Transverse colon (tissue), 3 donors: ENCODE data around the gene LCE3E.

ENCODE experiments used
- EP300 ChIP-seq: sonication (generic); formaldehyde crosslinking; IDR thresholded peaks from one replicate; pipeline ENCODE4 v1.6.1; 2017; ENCODE audit warnings: antibody characterized with exemption, low read depth
- POLR2A ChIP-seq: fragments of 450-650 bp; IDR thresholded peaks from one replicate; pipeline ENCODE4 v1.6.1; 2016; ENCODE audit warnings: antibody characterized with exemption, mild to moderate bottlenecking, moderate library complexity
- TF ChIP-seq, protein P1 (sequence below), 5 experiments: fragments of 200-600 bp in 3 of 5; fragments of 450-650 bp in 2 of 5; sonication (generic) in 3 of 5; IDR thresholded peaks; 1 replicate in 2 of 5; 2 replicates in 3 of 5; pipeline ENCODE4 v1.5.1; 2016 to 2017; ENCODE audit warnings: antibody characterized with exemption in 5 of 5, inconsistent platforms in 3 of 5, mild to moderate bottlenecking in 2 of 5, moderate library complexity in 1 of 5

DNA sequence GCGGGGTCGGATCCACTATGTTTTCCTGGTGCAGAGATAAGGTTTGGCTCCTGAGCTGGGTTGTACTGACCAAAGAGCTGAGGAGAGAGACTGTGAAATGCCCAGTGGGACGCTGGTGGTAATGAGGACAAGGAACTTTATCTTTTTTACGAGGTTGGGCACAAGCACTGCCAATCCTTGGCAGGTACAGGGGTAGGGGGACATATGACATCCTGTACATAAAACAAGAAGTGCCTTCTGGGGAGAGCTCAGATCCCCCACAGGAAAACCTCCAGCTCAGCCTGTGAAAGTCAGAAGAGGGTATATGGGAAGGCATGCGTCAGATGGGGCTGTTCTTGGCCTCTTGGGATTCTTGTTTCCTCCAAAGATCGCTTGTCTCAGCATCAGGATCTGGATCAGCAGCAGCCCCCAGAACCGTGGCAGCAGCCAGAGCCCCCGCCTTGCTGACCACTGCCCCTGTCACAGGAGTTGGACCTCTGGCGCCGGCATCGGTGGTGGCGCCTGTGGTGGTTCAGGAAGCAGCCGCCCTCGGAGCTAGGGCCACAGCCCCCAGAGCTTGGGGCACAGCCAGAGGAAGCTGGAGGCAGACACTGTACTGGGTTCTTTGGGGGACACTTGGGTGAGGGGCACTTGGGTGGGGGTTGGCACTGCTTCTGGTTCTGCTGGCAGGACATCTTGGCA lies 905 bp downstream of the LCE3E start:
- TF ChIP-seq, protein P1, sequence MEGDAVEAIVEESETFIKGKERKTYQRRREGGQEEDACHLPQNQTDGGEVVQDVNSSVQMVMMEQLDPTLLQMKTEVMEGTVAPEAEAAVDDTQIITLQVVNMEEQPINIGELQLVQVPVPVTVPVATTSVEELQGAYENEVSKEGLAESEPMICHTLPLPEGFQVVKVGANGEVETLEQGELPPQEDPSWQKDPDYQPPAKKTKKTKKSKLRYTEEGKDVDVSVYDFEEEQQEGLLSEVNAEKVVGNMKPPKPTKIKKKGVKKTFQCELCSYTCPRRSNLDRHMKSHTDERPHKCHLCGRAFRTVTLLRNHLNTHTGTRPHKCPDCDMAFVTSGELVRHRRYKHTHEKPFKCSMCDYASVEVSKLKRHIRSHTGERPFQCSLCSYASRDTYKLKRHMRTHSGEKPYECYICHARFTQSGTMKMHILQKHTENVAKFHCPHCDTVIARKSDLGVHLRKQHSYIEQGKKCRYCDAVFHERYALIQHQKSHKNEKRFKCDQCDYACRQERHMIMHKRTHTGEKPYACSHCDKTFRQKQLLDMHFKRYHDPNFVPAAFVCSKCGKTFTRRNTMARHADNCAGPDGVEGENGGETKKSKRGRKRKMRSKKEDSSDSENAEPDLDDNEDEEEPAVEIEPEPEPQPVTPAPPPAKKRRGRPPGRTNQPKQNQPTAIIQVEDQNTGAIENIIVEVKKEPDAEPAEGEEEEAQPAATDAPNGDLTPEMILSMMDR (IDR thresholded peaks at IDR 0.05): no peak
- no peak for TF ChIP-seq EP300
- no peak for TF ChIP-seq POLR2A
